HG02798 (cell line): Measurements from ENCODE around the gene IGFBP2.

Experiments
- ATAC-seq: cut with Tn5 transposase; IDR thresholded peaks from one replicate; pipeline ENCODE4 v1.9.1; 2021; ENCODE audit warnings: mild to moderate bottlenecking; ENCODE audit not compliant: unreplicated experiment, poor library complexity

Gene IGFBP2

DNA sequence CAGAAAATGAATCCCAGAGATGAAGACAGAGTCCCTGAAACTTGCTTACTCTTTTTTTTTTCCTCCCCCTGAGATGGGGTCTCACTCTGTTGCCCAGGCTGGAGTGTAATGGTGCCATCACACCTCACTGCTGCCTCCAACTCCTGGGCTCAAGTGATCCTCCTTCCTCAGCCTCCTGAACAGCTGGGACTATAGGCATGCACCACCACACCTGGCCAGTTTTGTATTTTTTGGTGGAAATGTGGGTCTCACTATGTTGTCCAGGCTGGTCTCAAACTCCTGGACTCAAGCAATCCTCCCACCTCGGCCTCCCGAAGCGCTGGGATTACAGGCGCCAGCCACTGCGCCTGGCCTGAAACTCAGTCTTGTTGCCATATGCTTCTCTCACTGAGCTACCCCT lies 27.8 kb downstream of the IGFBP2 start:
- ATAC-seq = no peak

DNA sequence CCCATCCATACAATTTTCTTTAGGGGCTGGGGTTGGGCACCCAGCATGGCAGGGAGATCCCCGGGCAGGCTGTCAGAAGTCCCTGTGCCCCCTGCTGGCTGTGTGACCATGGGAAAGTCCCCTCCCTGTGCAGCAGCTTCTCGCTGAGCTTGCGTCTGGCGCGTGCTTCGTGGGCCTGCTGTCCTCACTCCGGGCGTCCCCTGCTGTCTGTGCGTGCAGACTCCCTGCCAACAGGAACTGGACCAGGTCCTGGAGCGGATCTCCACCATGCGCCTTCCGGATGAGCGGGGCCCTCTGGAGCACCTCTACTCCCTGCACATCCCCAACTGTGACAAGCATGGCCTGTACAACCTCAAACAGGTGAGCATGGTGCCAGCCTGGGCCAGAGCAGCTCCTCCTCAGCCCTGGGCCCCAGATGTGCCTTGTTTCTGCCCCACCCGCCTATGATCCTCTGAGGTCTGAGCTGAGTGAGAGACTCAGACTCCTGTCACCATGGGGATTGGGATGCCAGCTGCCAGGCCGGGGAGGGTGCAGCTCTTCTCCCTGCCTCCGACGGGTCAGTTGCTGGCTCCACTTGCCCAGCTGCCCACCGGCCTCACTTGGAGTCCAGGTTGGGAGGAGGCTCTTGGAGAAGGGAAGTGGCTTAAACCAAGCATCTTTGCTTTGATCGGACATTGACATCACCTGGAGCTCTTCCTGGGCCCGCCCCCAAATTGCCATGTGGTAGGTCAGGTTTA lies 28.6 kb downstream of the IGFBP2 start:
- ATAC-seq = no peak

DNA sequence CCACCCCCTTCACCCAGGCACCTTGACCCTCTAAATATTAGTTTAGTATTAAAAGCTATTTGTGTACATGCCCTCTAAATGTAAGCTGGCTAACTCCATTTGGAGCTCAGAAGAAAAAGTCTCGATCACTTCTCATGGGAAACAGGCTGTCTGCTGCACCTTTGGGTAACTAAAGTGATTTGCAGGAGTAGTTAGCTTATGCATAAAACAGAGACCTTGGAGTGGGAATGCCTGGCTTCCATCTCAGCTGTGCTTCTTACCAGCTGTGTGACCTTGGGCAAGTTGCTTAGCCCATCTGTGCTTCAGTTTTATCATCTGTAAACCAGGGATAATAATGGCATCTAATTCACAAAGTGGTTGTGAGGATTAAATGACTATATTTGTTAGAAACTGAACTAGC lies 29.9 kb downstream of the IGFBP2 start:
- ATAC-seq = no peak

DNA sequence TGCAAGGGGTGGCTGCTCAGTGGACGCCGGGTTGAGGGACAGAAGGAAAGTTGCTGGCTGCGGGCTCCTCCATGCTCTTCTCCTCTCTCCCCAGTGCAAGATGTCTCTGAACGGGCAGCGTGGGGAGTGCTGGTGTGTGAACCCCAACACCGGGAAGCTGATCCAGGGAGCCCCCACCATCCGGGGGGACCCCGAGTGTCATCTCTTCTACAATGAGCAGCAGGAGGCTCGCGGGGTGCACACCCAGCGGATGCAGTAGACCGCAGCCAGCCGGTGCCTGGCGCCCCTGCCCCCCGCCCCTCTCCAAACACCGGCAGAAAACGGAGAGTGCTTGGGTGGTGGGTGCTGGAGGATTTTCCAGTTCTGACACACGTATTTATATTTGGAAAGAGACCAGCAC lies 30.6 kb downstream of the IGFBP2 start:
- ATAC-seq = no peak

DNA sequence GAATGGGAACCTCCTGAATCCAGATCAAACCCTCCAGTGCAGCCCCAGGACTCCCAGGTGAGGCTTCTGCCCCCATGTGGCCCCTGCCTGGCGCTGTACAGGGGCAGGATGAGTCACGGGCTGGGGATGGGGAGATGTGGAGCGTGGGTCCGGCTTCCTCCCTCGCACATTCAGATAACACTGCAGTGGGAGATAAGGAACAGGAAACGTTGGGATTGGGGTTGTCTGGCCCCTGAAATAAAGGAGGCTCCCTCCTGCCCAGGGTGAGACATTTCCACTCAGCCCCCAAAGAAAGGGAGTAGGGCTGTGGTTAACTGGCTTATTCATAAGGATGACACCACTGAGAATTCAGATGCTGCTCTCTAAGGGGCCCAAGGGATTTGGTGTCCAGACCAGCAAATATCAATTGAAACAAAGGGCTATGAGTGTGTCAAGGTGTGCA lies 31.4 kb downstream of the IGFBP2 start:
- ATAC-seq = peak; percentile 45

DNA sequence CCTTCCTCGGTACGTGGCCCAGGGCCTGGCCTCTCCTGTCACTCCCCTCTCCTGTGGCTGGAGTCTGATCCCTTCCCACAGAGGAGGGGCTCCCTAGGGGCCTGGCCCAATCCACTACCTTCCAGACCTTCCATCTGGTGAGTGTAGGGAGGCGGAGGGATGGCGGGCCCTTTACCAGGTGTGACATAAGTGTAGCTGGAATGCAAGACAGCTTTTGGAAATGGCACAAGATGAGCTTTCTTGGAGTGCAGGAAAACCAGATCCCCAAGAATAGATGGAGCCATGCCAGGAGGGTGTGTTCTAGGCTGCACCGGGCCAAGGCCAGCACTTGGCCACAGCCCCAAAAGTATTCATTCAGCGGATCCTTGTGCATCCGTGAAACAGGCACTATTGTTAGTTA lies 32.0 kb downstream of the IGFBP2 start:
- no peak for ATAC-seq

DNA sequence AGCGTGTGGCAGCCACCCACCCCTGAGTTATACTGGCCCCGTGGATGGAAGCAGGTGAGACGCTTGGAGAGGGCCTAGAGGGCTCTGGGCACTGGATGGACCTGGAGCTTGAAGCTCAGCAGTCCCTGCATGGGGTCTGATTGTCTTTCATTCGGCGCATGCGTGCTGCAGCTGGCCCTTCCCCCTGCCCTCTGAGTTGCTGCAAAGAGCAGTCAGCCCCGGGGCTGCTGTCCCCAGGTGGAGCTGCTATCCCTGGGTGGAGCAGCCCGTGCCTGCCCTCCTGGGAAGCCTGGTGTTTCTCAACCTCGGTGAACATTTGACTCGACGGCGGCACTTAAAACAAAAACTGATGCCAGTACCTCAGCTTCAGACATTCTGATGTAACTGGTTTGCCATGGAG lies 32.5 kb downstream of the IGFBP2 start:
- ATAC-seq = no peak

DNA sequence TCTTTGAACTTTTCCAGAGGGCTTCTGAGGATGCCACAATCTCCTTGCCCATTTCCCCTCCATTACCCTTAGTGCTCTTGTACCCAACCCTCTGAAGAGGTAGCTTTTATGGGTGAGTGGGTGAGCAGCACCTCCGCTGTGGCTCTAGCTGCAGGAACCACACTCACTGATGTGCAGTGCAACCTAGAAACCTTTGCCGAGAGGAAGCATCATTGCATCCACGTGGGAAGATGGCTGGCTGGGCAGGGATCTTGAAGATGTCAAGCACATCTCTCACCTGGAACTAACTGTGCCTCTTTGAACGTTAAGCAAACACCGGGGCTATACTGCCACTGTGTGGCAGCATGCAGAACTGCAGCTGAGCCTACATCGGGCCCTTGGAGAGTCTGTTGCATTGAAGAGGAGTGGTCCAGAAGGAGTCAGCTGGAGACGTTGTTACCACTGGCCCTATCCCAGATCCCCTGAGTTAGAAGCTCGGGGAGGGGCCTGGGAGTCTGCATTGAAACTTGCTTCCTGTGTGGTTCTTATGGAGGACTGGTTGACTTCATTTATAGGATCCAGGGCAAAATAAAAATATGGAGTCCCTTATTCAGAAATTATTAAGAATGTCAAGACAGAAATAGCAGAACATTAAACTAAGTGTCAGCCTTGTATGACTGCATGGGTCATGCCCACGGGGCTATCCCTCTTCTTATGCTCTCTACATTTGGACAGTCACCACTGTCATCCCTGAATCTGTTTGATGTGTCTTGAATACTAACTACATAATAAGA lies 33.4 kb downstream of the IGFBP2 start:
- peak; percentile 75 for ATAC-seq

DNA sequence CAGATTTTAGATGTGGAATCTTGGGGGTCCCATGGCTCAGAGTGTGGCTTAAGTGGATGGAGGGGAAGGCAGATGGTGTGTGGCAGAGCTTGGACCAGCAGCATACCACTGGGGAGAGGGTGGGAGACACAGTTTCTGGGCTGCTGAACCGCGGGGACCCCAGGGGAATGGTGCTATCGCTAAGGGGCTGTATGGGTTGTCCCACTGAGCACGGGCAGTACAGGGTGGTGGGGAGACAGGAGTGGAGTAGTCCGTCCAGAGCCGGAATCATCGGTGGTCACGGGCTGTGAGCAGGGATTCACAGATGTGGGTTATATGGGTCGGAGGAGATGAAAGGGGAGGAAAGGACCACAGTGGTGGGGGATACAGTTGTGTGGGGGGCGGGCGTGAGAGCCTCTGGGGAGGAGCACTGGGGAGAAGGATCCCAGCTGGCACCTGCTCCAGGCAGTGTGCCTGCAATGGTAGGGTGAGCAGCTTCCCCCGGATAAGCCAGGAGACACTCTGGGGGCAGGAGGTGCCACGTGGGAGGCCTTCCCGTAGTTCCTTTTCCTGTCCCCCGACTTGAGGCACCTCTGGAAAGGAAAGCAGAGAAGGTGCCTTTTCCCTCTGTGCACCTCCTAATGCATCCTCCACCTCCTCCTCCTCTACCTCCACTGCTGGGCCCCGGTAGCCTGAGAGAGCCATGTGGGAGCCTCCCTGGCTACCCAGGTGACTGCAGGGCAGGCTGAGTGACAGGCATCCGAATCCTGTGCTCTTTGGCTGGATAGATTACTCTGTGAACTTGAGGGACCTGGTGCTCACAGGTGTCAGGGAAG lies 37.3 kb downstream of the IGFBP2 start:
- ATAC-seq = no peak

DNA sequence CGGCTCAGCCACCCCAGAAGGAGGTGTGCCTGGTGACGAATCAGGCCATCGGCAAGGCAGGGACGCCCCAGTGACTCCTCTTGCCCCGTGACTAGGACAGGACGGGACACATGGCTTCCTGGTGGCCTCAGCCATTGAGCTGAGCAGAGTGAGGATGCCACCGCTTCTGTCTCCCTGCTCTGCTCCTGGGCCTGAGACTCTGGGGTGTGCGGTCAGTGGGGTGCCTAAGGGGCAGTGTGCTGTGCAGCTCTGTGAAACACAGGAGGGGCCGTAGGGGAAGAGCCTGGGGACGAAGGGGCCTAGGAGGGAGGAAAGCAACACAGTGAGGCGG lies 37.8 kb downstream of the IGFBP2 start:
- no peak for ATAC-seq

DNA sequence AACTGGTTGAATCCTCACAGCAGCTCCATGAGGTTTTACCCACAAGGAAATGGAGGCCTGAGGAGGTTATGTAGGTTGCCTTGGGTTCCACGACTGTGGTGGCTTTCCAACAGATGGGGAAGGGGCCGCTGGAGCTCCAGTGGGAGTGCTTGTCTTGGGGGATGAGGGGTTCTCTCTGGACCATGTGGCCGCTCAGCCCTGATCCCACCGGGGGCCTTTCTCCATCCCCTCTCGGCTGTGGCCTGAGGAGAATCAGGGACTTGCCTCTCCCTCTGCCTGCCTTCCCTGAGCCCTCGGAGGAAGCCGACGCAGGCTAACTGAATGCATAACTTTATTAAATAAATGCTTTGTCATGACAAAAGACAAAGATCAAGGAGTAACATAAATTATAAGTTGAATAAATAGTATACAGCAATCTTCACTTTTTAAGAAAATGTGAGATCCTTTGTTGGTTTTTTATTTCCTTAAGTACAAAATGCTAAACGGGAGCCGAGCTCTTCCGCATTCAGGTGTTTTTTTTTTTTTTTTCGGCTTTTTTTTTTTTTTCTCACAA lies 38.6 kb downstream of the IGFBP2 start:
- no peak for ATAC-seq

DNA sequence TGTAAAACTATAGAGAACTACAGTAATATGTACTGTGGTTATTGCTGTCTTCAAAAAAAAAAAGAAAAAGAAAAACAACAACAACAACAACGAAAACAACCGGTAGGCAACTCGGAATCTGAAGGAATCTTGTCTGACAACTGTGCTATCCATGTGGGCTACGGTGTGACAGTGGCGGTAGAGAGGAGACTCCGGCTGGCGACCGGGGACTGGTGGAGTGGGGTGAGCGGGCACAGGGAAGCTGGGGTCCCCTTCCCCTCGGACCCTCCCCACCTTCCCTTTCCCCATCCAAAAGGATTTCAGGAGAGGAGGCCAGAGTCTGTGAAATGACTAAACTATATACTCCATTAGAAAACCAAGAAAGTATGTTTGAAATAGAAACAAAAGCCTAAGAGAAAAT lies 39.2 kb downstream of the IGFBP2 start:
- no peak for ATAC-seq

DNA sequence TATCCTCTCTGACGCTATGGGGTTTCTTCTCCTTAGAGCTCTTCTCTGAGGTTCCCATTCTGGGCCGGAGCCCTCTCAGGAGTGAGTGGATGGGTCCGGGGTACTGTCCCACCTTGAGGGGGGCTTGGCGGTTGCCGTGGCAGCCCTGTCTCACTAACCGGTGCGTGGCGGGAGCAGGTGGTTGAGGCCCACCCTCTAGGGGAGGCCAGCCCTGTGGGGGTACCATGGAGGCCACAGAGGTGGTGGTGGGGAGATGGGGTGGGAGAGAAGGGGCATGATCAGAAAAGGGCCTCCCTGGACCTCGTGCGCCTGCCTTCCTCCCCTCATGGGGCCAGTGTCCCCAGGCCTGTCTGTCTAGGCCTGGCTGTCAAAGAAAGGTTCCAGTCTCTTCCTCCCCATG lies 39.8 kb downstream of the IGFBP2 start:
- ATAC-seq = no peak

DNA sequence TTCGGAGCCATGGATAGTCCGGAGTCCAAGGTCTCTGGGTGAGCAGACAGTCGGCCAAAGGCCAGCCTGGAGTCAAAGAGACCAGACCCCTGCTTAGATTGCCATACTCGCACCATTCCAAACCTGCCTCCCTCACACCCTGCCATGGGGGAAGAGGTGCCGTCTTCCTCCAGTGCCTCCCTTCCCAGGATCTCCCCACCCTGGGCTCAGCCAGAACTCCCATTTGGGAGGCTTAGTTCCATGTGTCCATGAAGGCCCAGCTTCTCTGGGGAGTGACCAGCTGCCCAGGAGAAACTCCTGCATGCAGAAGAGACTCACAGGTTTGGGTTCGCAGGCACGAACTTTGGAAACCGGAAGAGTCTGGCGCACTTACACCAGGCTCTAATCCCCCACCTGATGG lies 40.4 kb downstream of the IGFBP2 start:
- no peak for ATAC-seq

DNA sequence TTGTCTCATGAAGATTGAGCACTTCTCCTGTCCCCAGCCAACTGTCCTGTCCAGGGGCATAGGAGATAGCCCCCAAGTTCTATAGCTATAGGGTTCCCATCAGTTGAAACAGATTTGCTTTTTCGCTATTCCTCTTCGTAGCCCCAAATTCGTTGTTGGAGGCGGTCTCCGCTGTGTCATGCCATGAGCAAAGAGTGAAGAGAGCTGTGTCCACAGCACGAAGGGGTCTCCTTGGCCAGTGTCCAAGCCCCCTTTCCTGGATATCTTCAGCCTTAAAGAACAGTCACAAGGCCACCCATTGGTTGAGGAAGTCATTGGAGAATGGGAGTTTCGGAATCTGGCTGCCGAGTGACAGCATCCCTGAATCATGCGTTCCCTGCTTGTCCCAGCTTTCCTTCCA lies 41.2 kb downstream of the IGFBP2 start:
- ATAC-seq = no peak

DNA sequence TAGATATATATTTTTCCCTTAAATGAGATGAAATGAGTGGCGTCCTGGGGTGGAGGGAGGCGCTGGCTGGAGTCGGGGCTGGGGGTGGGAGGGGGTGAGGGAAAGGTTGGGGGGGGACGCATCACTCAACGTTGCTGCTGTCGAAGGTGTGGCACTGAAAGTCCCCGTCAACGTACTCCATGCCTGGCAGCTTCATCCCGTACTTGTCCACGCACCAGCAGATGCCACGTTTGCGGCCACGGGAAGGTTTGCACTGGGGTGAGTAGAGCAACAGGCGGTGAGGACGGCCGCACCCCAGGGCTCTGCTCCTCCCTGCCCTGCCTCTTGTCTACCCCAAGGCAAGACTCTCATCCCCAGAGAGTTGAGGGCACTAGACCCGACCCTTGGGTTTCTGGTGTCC lies 43.4 kb downstream of the IGFBP2 start:
- ATAC-seq = no peak

DNA sequence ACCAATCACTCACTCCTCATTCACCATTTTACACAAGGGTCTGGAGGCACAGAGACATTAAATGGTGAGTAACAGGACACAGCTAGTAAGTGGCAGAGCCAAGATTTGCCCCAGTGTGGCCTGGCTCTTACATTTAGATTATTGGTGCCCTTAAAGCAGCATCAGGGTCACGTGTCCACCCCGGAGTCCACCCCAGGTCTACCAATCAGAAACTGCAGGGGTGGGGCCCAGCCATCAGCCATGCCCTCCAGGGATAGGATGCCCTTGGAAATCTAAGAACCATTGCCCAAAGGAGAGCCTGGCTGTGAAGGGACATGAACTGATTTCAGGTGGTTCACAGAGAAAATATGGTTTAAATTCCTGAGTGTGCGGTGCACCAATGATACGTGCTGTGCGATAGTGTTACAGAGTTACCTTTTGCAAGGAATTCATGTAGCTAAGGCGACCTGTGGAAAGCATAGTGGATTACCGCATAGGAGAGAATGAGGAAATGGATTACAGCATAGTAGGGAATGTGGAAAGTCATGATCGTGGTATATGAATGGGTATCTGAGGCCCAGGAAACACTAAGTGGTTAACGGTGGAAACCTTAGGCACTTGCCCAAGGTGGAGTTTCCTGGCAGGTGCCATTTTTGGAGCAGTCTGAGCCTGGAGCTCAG lies 44.3 kb downstream of the IGFBP2 start:
- ATAC-seq = no peak

DNA sequence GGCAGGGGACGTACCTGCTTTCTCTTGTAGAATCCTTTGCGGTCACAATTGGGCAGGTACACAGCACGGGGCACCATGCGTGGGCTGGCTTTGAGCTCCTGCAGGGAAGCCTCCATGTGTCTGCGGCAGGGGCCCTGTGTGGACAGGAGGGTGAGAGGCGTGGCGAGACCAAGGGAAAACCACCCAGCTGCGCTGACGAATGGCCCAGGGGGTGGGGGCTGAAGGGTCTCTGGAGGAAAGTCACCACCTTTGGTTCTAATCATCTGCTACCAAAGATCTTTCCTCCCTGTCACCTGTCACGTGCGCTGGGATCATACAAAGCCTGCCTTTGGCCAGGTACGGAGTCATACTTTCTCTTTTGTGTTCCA lies 44.9 kb downstream of the IGFBP2 start:
- no peak for ATAC-seq

DNA sequence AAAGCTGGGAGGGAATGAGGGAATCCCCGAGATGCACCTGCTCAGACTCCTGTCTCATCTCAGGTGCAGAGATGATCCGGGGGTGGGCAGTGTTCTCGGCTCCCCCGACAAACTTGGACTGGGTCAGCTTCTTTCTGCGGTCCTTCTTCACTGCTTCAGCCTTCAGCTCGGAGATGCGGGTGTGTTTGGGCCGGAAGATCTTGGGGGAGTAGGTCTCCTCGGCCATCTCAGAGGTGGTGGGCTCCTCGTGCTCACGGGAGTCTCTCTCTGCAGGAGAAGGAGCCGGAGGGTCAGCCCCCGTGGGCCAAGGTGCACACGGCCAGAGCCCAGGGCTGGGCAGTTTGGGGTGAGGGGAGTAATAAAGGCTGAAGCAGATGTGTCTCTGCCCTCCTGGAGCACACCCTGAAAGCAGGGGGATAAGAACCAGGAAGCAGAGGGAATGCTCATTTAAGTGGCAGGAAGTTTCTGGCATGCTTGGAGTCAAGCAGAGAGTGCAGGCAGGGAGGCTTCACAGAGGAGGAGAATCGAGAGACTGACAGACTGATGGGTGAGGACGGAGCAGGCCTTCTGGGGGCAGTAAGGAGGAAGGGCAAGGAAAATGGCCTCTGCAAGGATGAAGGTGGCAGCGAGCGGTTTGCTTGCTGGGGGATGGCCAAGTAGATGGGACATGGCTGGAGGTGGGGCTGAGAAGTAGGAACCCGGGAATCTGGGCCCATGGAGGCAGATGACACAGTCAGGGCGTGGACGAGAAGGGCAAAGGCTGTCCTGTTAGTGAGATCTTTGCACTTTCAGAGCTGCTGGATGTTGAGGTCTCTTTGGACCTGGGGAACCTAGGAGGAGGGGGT lies 45.8 kb downstream of the IGFBP2 start:
- no peak for ATAC-seq

DNA sequence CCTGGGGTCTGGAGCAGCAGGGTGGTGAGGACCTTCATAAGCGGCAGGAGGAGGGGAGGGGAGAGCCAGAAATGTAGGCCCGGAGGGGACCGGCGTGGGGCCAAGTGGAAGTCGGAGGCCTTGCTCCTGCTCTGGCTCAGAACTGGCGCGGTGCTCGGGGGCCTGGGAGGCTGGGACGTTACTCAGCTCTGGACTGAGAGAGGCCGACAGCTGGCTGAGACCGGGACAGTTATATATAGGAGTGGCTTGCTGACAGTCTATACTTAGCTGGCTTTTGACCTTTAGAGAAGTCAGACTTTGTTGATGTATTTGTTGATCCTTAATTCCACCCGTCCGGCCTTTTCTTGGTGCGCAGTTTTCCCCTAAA lies 46.4 kb downstream of the IGFBP2 start:
- ATAC-seq = no peak
